HepG2 (cell line): ENCODE measurements around the gene DNAJC7. TPM values are rescaled to one million over a fixed set of nuclear protein-coding genes. Genes with fewer than 3 reads are reported as not detected.
A peak's percentile ranks its signal among the peaks of the same experiment; 100 is the strongest.

Source experiments
- ATF5 ChIP-seq: sonication (generic); formaldehyde crosslinking; IDR thresholded peaks from 2 replicates; pipeline ENCODE4 v1.4.0; 2020; ENCODE audit warnings: mild to moderate bottlenecking, low read depth, missing genetic modification reagents
- CREBL2 ChIP-seq: sonication (generic); formaldehyde crosslinking; IDR thresholded peaks from 2 replicates; pipeline ENCODE4 v1.8.1; 2023; ENCODE audit warnings: missing genetic modification reagents, mild to moderate bottlenecking, borderline replicate concordance
- HES4 ChIP-seq: sonication (generic); formaldehyde crosslinking; IDR thresholded peaks from 2 replicates; pipeline ENCODE4 v1.9.0; 2021; ENCODE audit warnings: mild to moderate bottlenecking, missing genetic modification reagents, borderline replicate concordance
- IRF9 ChIP-seq: sonication (generic); formaldehyde crosslinking; IDR thresholded peaks from 2 replicates; pipeline ENCODE4 v1.8.0; 2022; ENCODE audit warnings: missing genetic modification reagents, mild to moderate bottlenecking, borderline replicate concordance
- MAX ChIP-seq: IDR thresholded peaks from 2 replicates; pipeline ENCODE4 v1.6.1; 2012; ENCODE audit warnings: inconsistent platforms
- MAZ ChIP-seq, 2 experiments: sonication (generic) in 1 of 2; formaldehyde crosslinking in 1 of 2; IDR thresholded peaks; 2 replicates each; pipeline versions ENCODE4 v1.5.0 to v1.6.1; 2012 to 2020; ENCODE audit warnings: low read depth in 2 of 2, mild to moderate bottlenecking in 2 of 2, borderline replicate concordance in 1 of 2, improper control_type of control experiment in 1 of 2, low read length in 1 of 2, missing genetic modification reagents in 1 of 2, moderate library complexity in 1 of 2
- MYPOP ChIP-seq: sonication (generic); formaldehyde crosslinking; IDR thresholded peaks from 2 replicates; pipeline ENCODE4 v1.8.1; 2023; ENCODE audit warnings: mild to moderate bottlenecking, moderate library complexity, missing genetic modification reagents
- NFE2 ChIP-seq: sonication (generic); formaldehyde crosslinking; IDR thresholded peaks from 2 replicates; pipeline ENCODE4 v1.4.0; 2020; ENCODE audit warnings: missing genetic modification reagents
- NKX3-1 ChIP-seq: sonication (generic); formaldehyde crosslinking; IDR thresholded peaks from 2 replicates; pipeline ENCODE4 v1.5.0; 2020; ENCODE audit warnings: missing genetic modification reagents
- PRDM15 ChIP-seq: sonication (generic); formaldehyde crosslinking; IDR thresholded peaks from 2 replicates; pipeline ENCODE4 v1.4.0; 2020; ENCODE audit warnings: missing genetic modification reagents
- PRMT3 ChIP-seq: sonication (generic); formaldehyde crosslinking; IDR thresholded peaks from 2 replicates; pipeline ENCODE4 v1.8.1; 2022; ENCODE audit warnings: low read depth, mild to moderate bottlenecking, moderate library complexity, missing genetic modification reagents, borderline replicate concordance
- SAFB2 ChIP-seq: sonication (generic); formaldehyde crosslinking; IDR thresholded peaks from 2 replicates; pipeline ENCODE4 v1.5.1; 2020; ENCODE audit warnings: missing genetic modification reagents, low read depth, mild to moderate bottlenecking, borderline replicate concordance
- SRF ChIP-seq: IDR thresholded peaks from 2 replicates; pipeline ENCODE4 v1.6.1; 2011; ENCODE audit warnings: mild to moderate bottlenecking, low read depth, low read length, moderate library complexity
- TFAP4 ChIP-seq: sonication (generic); IDR thresholded peaks from 2 replicates; pipeline ENCODE4 v1.6.1; 2016; ENCODE audit warnings: low read depth, borderline replicate concordance
- TMF1 ChIP-seq: sonication (generic); formaldehyde crosslinking; IDR thresholded peaks from 2 replicates; pipeline ENCODE4 v1.8.1; 2022; ENCODE audit warnings: low read depth, missing genetic modification reagents
- ZBTB25 ChIP-seq: IDR thresholded peaks from 2 replicates; pipeline ENCODE4 v1.6.1; 2018; ENCODE audit warnings: missing genetic modification reagents
- ZNF354B ChIP-seq: sonication (generic); formaldehyde crosslinking; IDR thresholded peaks from 2 replicates; pipeline ENCODE4 v1.8.0; 2022; ENCODE audit warnings: mild to moderate bottlenecking, missing genetic modification reagents
- ZNF792 ChIP-seq: IDR thresholded peaks from 2 replicates; pipeline ENCODE4 v1.6.1; 2016
- polyA plus RNA-seq, 8 experiments: library from polyadenylated mRNA; depleted of rRNA in 3 of 8; stranded (reverse) in 7 of 8; unstranded in 1 of 8; fragments of >200 nt; fragmentation: Illumina TruSeq in 4 of 8; extraction: Trizol in 4 of 8; gene quantifications; 2 replicates each; pipeline versions ENCODE4 v1.2.1 to v1.2.3, GENCODE V29; 2011 to 2016; ENCODE audit warnings: low read depth in 4 of 8, missing spikeins in 1 of 8, mixed read lengths in 1 of 8; ENCODE audit not compliant: insufficient read depth in 1 of 8
- total RNA-seq, 5 experiments: library from RNA; depleted of rRNA; stranded (reverse); fragments of >200 nt; fragmentation: Illumina TruSeq; extraction: Trizol; gene quantifications; 2 replicates each; pipeline ENCODE4 v1.2.3, GENCODE V29; 2016; ENCODE audit warnings: low read depth in 1 of 5

The DNAJC7 gene
- total and polyA plus RNA-seq, 2 of the 13 experiments (the other 11 are each of a cell fraction or from before 2014, with no cell fraction given): 47.7 to 132 TPM

GRCh38 chr17:41930009-41930832 lies 87.0 kb downstream of the DNAJC7 start, which contains the start of gene ODAD4 (continued):
- peak; percentile 83; the same call in 1 of the 2 replicates for TF ChIP-seq ZBTB25 (CRISPR knock-in tag)
- peak; percentile 66; the same call in 1 of the 2 replicates for TF ChIP-seq MAZ (IDR thresholded peaks at IDR 0.05; ENCODE audit: borderline replicate concordance, low read depth, low read length)
- TF ChIP-seq MAZ (CRISPR knock-in tag; IDR thresholded peaks at IDR 0.05; ENCODE audit: low read depth): peak; percentile 88
- peak; percentile 90; the same call in 1 of the 2 replicates for TF ChIP-seq IRF9 (CRISPR knock-in tag)
- no peak for TF ChIP-seq NFE2 (CRISPR knock-in tag)
- peak; percentile 91 for TF ChIP-seq MAX
- TF ChIP-seq SAFB2 (CRISPR knock-in tag): no peak
- no peak for TF ChIP-seq CREBL2 (CRISPR knock-in tag)
- TF ChIP-seq ZNF792 (CRISPR knock-in tag): peak; percentile 93
- no peak for TF ChIP-seq ZNF354B (CRISPR knock-in tag)
- no peak for TF ChIP-seq PRDM15 (CRISPR knock-in tag)
- TF ChIP-seq TMF1 (CRISPR knock-in tag): no peak
- no peak for TF ChIP-seq SRF
- peak; percentile 93; the same call in 1 of the 2 replicates for TF ChIP-seq PRMT3
- peak; percentile 42; the same call in 1 of the 2 replicates for TF ChIP-seq TFAP4
- TF ChIP-seq HES4 (CRISPR knock-in tag): 0 out of 2 replicates have a peak, but pooled peaks have one; percentile 24
- peak; percentile 99 for TF ChIP-seq MYPOP (CRISPR knock-in tag)
- peak; percentile 76; the same call in 1 of the 2 replicates for TF ChIP-seq NKX3-1 (CRISPR knock-in tag)
- TF ChIP-seq ATF5 (CRISPR knock-in tag): no peak
